Tibial nerve (tissue), 3 donors: ENCODE measurements around the gene C4orf51.

Source experiments
- POLR2A ChIP-seq, 2 donors: fragments of 450-650 bp; IDR thresholded peaks; one replicate each; pipeline ENCODE4 v1.6.1; 2017; ENCODE audit warnings: antibody characterized with exemption in 2 of 2, mild to moderate bottlenecking in 2 of 2, moderate library complexity in 2 of 2
- TF ChIP-seq, protein P1 (sequence below), 5 experiments: fragments of 200-600 bp in 3 of 5; fragments of 450-650 bp in 2 of 5; sonication (generic) in 3 of 5; IDR thresholded peaks; one replicate each; pipeline ENCODE4 v1.5.1; 2016 to 2019; ENCODE audit warnings: antibody characterized with exemption in 5 of 5, mild to moderate bottlenecking in 3 of 5, moderate library complexity in 2 of 5

- TF ChIP-seq, protein P1, sequence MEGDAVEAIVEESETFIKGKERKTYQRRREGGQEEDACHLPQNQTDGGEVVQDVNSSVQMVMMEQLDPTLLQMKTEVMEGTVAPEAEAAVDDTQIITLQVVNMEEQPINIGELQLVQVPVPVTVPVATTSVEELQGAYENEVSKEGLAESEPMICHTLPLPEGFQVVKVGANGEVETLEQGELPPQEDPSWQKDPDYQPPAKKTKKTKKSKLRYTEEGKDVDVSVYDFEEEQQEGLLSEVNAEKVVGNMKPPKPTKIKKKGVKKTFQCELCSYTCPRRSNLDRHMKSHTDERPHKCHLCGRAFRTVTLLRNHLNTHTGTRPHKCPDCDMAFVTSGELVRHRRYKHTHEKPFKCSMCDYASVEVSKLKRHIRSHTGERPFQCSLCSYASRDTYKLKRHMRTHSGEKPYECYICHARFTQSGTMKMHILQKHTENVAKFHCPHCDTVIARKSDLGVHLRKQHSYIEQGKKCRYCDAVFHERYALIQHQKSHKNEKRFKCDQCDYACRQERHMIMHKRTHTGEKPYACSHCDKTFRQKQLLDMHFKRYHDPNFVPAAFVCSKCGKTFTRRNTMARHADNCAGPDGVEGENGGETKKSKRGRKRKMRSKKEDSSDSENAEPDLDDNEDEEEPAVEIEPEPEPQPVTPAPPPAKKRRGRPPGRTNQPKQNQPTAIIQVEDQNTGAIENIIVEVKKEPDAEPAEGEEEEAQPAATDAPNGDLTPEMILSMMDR (IDR thresholded peaks at IDR 0.05), result no peak
- TF ChIP-seq POLR2A (IDR thresholded peaks at IDR 0.05), result no peak
Observed at GRCh38 chr4:145722561-145722960, 42.6 kb downstream of the C4orf51 start.
